Left ventricle myocardium inferior (tissue), 1 donor: ENCODE data around the gene ZNRD2. TPM values are rescaled to one million over a fixed set of nuclear protein-coding genes. Genes with fewer than 3 reads are reported as not detected.

Experiments
- DNase-seq: peaks from one replicate; pipeline ENCODE4 v3.0.0-alpha.2; 2020
- H3K27ac ChIP-seq: fragments of 200-600 bp; replicated peaks from 2 replicates; pipeline ENCODE4 v1.8.0; 2021
- H3K27me3 ChIP-seq: fragments of 200-600 bp; 2 replicates; pipeline ENCODE4 v1.8.0; 2021; ENCODE audit warnings: low read depth
- H3K36me3 ChIP-seq: fragments of 200-600 bp; 2 replicates; pipeline ENCODE4 v1.8.0; 2021
- H3K4me1 ChIP-seq: fragments of 200-600 bp; 2 replicates; pipeline ENCODE4 v1.8.0; 2021
- H3K4me3 ChIP-seq: fragments of 200-600 bp; 2 replicates; pipeline ENCODE4 v1.8.0; 2021; ENCODE audit warnings: mild to moderate bottlenecking, moderate library complexity
- H3K9me3 ChIP-seq: fragments of 200-600 bp; replicated peaks from 2 replicates; pipeline ENCODE4 v1.8.0; 2021
- CTCF ChIP-seq: fragments of 200-600 bp; IDR thresholded peaks from 2 replicates; pipeline ENCODE4 v1.8.0; 2021; ENCODE audit warnings: antibody characterized with exemption, mild to moderate bottlenecking, borderline replicate concordance
- intact Hi-C: fragments of 100-400 bp; cut with micrococcal nuclease; formaldehyde crosslinking; loops from one replicate; pipeline ENCODE4 v1.11.0; 2022
- total RNA-seq: library from RNA; stranded (reverse); fragmentation: NEBNext Ultra II Directional; extraction: Animal tissue kit (Norgen Biotek cat#: 25700); gene quantifications from one replicate; pipeline ENCODE4 v1.2.1, GENCODE V29; 2021
- donor health status: DM: no; HTN: yes; CAD: no; lungs with severe emphysema.

The ZNRD2 gene
- total RNA-seq, 1 donor from 2014 or later = 21.1 TPM

GRCh38 chr11:65554057-65554818, 16.0 kb upstream of the ZNRD2 start:
- DNase-seq = no peak
- Histone ChIP-seq H3K27me3 (no peaks in the 10 kb centered on the region), H3K4me3 (no peak overlapping the region), H3K36me3 (peaks cover 40% of the 10 kb centered on the region), H3K4me1 (peaks cover 70% of the 10 kb centered on the region), H3K9me3 (no peaks in the 10 kb centered on the region), H3K27ac (no peak overlapping the region)
- TF ChIP-seq CTCF = no peak
- intact Hi-C loops = no loop called here

- H3K27ac ChIP-seq = peak overlapping the region; percentile 99
- peaks cover 35% of the 10 kb centered on the region for H3K36me3 ChIP-seq
- intact Hi-C loops = no loop called here
- no peak for TF ChIP-seq CTCF
- H3K4me3 ChIP-seq = peak overlapping the region; percentile 79
- no peak for DNase-seq
- no peaks in the 10 kb centered on the region for H3K27me3 ChIP-seq
- H3K9me3 ChIP-seq = no peaks in the 10 kb centered on the region
- H3K4me1 ChIP-seq = peaks cover 77% of the 10 kb centered on the region
These were observed 15.3 kb upstream of the ZNRD2 start for GRCh38 chr11:65554842-65555430.

- Histone ChIP-seq H3K4me1 (peaks cover 85% of the 10 kb centered on the region), H3K27ac (peak overlapping the region; percentile 99), H3K9me3 (no peaks in the 10 kb centered on the region), H3K4me3 (peak overlapping the region; percentile 79), H3K27me3 (no peaks in the 10 kb centered on the region), H3K36me3 (peaks cover 27% of the 10 kb centered on the region)
- no peak for TF ChIP-seq CTCF
- DNase-seq = peak; percentile 64
- intact Hi-C loops = no loop called here
These were observed 14.5 kb upstream of the ZNRD2 start for GRCh38 chr11:65555693-65556231.

GRCh38 chr11:65556470-65557279, 13.6 kb upstream of the ZNRD2 start:
- intact Hi-C loops = no loop called here
- Histone ChIP-seq H3K27me3 (no peaks in the 10 kb centered on the region), H3K4me3 (peak overlapping the region; percentile 79), H3K4me1 (peaks cover 91% of the 10 kb centered on the region), H3K27ac (peak overlapping the region; percentile 99), H3K9me3 (no peaks in the 10 kb centered on the region), H3K36me3 (peaks cover 18% of the 10 kb centered on the region)
- no peak for TF ChIP-seq CTCF
- no peak for DNase-seq

- TF ChIP-seq CTCF = no peak
- Histone ChIP-seq H3K4me3 (peak overlapping the region; percentile 79), H3K27me3 (no peaks in the 10 kb centered on the region), H3K27ac (peak overlapping the region; percentile 99), H3K36me3 (peaks cover 12% of the 10 kb centered on the region), H3K4me1 (peaks cover 84% of the 10 kb centered on the region), H3K9me3 (no peaks in the 10 kb centered on the region)
- no peak for DNase-seq
- intact Hi-C loops = no loop called here
These were observed 12.8 kb upstream of the ZNRD2 start for GRCh38 chr11:65557280-65558001.
